Measurements from ENCODE around the gene ARHGAP32. TPM values are rescaled to one million over a fixed set of nuclear protein-coding genes. Genes with fewer than 3 reads are reported as not detected.
"Not testable (repeated sequence)": the region's sequence is repeated elsewhere in the genome, so short reads cannot be mapped to it uniquely, and the experiment has no call there.

ARHGAP32 gene
- polyA plus RNA-seq, 4 donors, result 17.0 to 19.2 (median 18.0) TPM

GRCh38 chr11:128937480-128937879 lies 254.6 kb downstream of the ARHGAP32 start:
- DNase-seq (ENCODE audit: low read depth in 4 of 4, low spot score in 3 of 4), result no peak

DNA sequence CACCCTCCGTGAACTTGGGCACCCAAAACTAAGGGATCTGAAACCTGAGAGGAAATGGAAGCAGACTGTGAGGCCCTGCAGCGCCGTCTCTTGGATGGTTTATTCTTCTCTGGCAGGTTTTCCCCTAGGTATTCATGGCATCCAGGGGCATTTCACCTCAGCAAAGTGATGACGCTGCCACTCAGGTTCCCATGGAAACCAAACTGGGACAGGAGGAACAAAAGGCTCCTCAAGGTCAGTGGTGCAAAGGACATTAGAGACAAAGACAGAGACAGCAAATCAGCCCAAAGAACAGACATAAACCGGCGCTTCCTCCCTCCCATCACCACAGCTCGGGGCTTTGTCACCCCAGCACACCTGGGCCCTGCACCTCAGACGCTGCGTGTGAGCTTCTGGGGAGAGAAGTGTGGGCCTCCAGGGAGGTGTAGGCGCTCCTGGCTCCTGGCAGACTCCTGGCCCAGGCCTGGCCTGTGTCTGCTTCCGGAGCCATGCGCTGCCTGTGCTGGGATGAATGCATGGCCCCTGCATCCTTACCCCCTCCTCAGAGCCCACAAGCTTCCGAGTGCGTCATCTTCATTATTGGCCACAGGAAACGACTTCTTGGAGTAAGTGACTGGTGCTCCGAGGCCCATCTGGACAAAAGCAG lies 255.4 kb downstream of the ARHGAP32 start:
- peak in 1 of 4 donors; percentile 40 for DNase-seq (ENCODE audit: low read depth in 4 of 4, low spot score in 3 of 4)

DNA sequence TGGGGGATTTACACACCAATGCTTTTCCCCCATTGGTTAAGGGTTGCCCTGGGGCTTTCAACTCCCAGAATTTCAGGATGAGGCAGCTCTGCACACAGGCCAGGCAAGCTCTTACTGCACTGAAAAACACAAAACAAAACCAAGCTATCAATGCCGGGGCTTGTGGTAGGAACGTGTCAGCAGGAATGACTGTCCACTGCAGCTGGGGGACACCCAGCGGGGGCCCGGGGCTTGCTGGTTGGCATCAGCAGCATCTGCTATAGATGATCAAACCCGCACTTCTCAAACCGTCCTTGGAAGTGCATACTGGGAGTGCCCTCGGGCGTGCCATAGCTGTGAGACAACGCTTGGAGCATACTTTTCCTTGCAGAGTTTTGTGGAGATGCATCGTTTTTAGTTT lies 257.2 kb downstream of the ARHGAP32 start:
- no peak for DNase-seq (ENCODE audit: low read depth in 4 of 4, low spot score in 3 of 4)

GRCh38 chr11:128934351-128934750 lies 257.8 kb downstream of the ARHGAP32 start:
- no peak for DNase-seq (ENCODE audit: low read depth in 4 of 4, low spot score in 3 of 4)

- no peak for DNase-seq (ENCODE audit: low read depth in 4 of 4, low spot score in 3 of 4)
These were observed 258.5 kb downstream of the ARHGAP32 start for GRCh38 chr11:128933481-128934178.

- DNase-seq (ENCODE audit: low read depth in 4 of 4, low spot score in 3 of 4), result no peak
These were observed 260.5 kb downstream of the ARHGAP32 start for GRCh38 chr11:128931668-128932067.

DNA sequence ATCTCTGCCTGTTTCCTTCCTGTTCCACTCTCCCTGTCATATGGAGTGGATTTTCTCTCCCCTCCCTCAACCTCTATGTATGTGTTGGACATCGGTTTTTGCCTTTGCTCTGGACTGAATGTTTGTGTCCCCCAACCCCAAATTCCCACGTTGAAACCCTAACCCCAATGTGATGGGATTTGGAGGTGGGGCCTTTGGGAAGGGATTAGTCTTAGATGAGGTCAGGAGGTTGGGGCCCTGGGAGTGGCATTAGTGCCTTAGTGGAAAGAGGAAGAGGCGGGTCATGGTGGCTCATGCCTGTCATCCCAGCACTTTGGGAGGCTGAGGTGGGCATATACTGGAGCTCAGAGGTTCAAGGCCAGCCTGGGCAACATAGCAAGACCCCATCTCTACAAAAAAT lies 261.1 kb downstream of the ARHGAP32 start:
- DNase-seq (ENCODE audit: low read depth in 4 of 4, low spot score in 3 of 4), result no peak

GRCh38 chr11:128929991-128930390 lies 262.1 kb downstream of the ARHGAP32 start:
- DNase-seq (ENCODE audit: low read depth in 4 of 4, low spot score in 3 of 4), result no peak

DNA sequence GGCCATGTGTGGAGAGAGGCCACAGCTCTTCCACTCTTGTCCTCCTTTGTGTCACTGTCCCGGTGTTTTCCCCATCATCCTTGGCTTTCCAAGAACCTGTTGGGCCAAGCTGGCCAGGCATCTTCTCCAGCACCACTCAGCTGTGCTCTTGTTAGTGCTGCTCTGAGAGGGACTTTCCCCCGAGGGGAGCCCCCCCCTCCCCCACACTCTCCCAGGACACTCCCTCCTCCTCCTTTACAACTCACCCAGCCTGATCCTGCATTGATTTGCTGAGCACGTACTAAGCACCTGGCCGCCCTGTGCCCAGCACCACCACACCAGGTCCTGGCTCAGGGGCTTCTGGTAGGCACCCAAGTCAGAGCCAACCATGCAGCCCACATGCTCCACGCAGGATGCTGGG lies 262.7 kb downstream of the ARHGAP32 start:
- no peak for DNase-seq (ENCODE audit: low read depth in 4 of 4, low spot score in 3 of 4)

DNA sequence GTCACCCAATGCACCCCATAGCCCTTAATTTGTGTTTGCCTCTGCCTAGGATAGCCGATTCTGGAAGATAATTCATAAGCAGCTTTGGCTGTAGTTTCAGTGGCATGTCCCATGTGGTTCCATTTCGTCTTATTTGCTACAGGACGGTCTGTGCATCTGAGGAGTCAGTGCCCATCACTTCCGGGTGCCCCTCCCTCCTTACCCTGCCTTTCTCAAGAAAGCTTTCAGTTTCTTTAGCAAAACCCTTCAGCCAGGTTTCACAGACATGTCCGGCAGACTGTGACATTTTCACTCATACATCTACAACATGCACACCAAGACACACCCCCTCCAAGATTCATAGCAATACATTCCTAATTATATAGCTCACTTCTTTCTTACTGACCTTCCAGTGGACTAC lies 263.7 kb downstream of the ARHGAP32 start:
- DNase-seq (ENCODE audit: low read depth in 4 of 4, low spot score in 3 of 4), result no peak

GRCh38 chr11:128927683-128928336 lies 264.3 kb downstream of the ARHGAP32 start:
- DNase-seq (ENCODE audit: low read depth in 4 of 4, low spot score in 3 of 4), result no peak

DNA sequence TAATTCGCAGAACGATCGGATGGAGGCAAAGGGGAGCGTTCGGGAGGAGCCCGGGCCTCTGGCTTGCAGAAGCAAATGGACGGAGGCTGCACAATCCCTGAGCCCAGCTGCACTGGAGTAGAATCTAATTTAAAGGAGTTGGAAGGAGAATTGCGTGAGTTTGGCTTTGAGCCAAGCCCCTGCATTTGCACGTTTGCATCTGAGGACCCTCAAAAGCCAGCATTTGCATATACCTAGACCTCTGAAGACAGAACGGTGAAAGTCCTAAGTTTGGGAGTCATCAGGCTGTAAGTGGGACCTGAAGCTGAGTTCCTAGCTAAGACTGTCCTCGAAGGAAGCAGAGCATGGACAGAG lies 265.0 kb downstream of the ARHGAP32 start:
- no peak for DNase-seq (ENCODE audit: low read depth in 4 of 4, low spot score in 3 of 4)

DNA sequence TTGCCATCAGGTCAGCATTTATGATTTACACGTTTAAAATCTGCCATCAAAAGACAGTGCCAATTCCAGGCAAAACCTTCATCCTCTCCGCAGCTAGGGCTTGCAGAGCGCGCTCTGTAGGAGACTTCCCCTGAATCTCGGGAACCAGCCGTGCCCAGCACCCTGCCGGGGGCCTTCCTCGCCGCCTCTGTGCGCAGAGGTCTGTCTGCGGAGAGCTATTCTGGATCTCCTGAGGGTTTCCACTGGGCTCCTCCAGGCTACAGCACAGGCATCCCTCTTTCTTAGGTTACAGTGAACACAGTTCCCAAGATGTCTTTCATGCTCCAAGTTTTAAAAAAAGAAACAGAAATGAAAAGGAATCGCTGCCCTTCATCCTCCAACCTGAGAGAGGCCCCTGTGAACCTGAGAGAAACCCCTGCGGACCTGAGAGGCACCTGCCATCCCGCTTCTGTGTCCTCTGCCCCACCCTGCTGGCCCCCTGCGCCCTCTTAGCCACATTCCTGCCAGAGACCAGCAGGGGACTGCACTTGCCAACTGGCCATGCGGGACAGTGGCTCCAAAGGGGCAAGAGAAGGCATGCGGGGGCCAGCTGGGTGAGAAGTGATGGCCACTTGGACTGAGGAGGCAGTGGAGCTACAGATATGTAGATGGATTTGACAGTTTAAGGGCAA lies 265.6 kb downstream of the ARHGAP32 start:
- DNase-seq (ENCODE audit: low read depth in 4 of 4, low spot score in 3 of 4), result no peak

DNA sequence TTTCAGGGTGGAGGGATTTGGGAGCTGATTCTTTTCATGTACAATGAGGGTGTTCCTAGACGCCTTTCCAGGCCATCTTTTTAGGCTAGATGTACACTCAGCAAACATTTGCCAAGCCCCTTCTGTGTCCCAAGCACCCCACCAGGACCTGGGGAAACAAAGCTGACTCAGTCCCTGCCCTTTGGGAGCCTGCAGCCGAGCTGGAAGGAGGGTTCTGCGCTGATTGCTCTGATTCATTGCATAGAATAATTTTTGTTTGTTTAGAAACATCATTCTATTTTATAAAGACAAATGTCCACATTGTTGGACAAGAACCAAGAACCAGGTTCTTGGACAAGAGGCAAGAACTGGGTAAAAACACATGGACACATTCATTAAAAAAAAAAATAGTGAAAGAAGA lies 266.1 kb downstream of the ARHGAP32 start:
- DNase-seq (ENCODE audit: low read depth in 4 of 4, low spot score in 3 of 4), result no peak

- no peak for DNase-seq (ENCODE audit: low read depth in 4 of 4, low spot score in 3 of 4)
These were observed 266.9 kb downstream of the ARHGAP32 start for GRCh38 chr11:128925250-128925600.

- DNase-seq (ENCODE audit: low read depth in 4 of 4, low spot score in 3 of 4), result no peak
These were observed 267.4 kb downstream of the ARHGAP32 start for GRCh38 chr11:128924510-128925249.

- no peak for DNase-seq (ENCODE audit: low read depth in 4 of 4, low spot score in 3 of 4)
These were observed 268.0 kb downstream of the ARHGAP32 start for GRCh38 chr11:128924104-128924503.

GRCh38 chr11:128921793-128922192 lies 270.3 kb downstream of the ARHGAP32 start:
- no peak for DNase-seq (ENCODE audit: low read depth in 4 of 4, low spot score in 3 of 4)

- no peak for DNase-seq (ENCODE audit: low read depth in 4 of 4, low spot score in 3 of 4)
These were observed 271.5 kb downstream of the ARHGAP32 start for GRCh38 chr11:128920666-128921065.

GRCh38 chr11:128919635-128920034 lies 272.5 kb downstream of the ARHGAP32 start:
- DNase-seq (ENCODE audit: low read depth in 4 of 4, low spot score in 3 of 4), result not testable (repeated sequence)

DNA sequence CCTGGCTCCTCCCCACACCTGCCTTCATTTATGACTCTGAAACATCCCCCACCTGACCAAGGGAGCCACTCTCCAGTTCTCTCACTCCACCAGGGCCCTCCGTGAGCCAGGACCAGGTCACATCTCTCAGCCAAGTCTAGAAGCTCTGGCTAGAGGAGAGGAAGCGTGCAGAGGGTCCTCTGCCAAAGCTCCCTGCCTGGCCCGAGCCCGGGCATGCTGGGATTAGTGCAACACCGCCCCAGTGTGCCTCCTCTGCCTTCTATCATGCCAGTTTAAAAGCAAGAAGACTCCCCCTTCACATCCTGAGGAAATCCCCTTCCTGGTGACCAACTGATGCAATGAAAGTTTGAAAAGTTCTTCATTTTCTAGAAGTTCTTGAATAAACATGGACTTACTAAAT lies 272.9 kb downstream of the ARHGAP32 start:
- no peak for DNase-seq (ENCODE audit: low read depth in 4 of 4, low spot score in 3 of 4)
